Ovary (tissue), 3 donors: ENCODE results near the gene DEFB132.

ENCODE experiments used
- EP300 ChIP-seq: sonication (generic); formaldehyde crosslinking; IDR thresholded peaks from one replicate; pipeline ENCODE4 v1.6.1; 2017; ENCODE audit warnings: antibody characterized with exemption
- POLR2A ChIP-seq: fragments of 450-650 bp; IDR thresholded peaks from one replicate; pipeline ENCODE4 v1.6.1; 2017; ENCODE audit warnings: antibody characterized with exemption, mild to moderate bottlenecking, moderate library complexity
- TF ChIP-seq, protein P1 (sequence below), 3 donors: fragments of 450-650 bp in 2 of 3; fragments of 200-600 bp in 1 of 3; IDR thresholded peaks; one replicate each; pipeline versions ENCODE4 v1.5.1 to v1.8.0; 2016 to 2022; ENCODE audit warnings: antibody characterized with exemption in 3 of 3, mild to moderate bottlenecking in 1 of 3
- donor health status: DM: no; HTN: no; CAD: no.

DNA sequence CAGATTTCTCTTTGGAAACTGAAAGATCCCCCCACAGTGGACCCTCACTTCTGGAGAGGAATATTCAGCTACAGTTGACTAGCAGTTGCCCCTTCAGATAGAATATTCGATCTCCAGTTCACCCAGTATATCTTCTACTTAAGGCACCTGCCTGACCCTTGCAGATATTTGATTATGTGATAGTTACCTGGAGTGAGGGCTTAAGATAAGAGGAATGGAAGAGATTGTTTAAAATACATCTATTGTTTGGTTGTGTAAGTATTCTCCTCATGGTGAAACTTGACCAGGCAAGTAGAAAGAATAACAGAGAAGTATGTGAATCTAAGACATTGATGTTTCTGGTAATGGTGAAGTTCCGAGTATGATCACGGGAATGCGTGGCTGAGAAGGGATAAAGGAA lies 38.3 kb downstream of the DEFB132 start:
- TF ChIP-seq, protein P1, sequence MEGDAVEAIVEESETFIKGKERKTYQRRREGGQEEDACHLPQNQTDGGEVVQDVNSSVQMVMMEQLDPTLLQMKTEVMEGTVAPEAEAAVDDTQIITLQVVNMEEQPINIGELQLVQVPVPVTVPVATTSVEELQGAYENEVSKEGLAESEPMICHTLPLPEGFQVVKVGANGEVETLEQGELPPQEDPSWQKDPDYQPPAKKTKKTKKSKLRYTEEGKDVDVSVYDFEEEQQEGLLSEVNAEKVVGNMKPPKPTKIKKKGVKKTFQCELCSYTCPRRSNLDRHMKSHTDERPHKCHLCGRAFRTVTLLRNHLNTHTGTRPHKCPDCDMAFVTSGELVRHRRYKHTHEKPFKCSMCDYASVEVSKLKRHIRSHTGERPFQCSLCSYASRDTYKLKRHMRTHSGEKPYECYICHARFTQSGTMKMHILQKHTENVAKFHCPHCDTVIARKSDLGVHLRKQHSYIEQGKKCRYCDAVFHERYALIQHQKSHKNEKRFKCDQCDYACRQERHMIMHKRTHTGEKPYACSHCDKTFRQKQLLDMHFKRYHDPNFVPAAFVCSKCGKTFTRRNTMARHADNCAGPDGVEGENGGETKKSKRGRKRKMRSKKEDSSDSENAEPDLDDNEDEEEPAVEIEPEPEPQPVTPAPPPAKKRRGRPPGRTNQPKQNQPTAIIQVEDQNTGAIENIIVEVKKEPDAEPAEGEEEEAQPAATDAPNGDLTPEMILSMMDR (IDR thresholded peaks at IDR 0.05) = no peak
- TF ChIP-seq POLR2A = no peak
- no peak for TF ChIP-seq EP300
